Measurements from ENCODE around the gene CORO2A. TPM values are rescaled to one million over a fixed set of nuclear protein-coding genes. Genes with fewer than 3 reads are reported as not detected.

The CORO2A gene
- total RNA-seq, 2 donors from 2014 or later, result 56.5 to 70.4 TPM

DNA sequence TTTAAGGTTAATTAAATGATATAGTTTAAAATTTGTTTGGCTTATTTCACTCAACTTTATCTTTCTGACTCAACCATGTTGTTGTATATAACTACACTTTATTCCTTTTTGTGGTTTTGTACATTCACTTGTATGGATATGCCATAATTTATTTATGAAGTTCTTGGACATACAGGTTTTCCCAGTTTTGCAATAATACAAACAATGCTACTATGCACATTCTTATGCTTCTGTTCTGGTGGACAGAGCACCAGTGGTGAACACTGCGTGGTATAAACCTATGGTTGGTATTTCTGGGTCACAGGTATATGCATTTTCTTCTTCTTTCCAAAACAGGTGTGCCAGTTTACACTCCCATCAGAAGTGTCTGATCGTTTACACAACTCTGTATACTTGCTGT is 37.8 kb downstream of the CORO2A start:
- intact Hi-C loops (cut with DNase I, micrococcal nuclease), result no loop called here
- DNase-seq (no peak), ATAC-seq (no peak)

DNA sequence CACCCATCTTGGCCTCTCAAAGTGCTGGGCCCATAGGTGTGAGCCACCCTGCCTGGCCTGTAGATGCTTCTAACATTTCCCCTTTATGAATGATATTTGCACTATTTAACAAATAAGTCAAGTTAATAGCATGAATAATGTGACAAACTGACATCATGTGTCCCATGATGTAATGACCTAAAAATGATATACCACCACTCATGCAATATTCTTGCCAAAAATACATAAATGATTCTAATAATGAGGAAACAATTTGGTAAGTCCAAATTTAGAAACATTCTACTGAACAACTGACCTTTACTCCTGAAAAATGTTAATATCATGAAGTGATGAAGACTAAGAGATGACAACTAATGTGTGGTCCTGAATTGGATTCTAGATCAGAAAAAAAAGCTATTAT is 39.9 kb downstream of the CORO2A start:
- intact Hi-C loops (cut with DNase I, micrococcal nuclease), result no loop called here
- DNase-seq, result no peak
- ATAC-seq, result no peak

DNA sequence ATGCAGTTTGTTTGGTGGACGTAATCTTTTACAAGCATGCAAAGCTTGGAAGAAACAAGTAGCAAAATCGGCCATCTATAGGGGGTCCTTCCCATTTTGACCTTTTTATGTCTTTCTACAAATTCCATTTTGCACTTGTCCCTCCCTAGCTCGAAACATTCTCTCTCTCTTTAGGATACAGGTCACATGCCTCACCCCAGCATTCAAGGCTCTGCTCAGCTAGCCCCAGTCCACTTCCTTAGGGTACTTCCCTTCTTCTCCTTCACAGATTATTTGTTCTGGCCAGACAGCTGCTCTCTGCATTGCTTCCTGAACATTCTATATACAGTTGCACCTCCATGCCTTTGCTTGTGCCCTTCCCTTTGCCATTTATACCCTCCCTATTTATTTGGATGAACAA is 41.7 kb downstream of the CORO2A start:
- no peak for ATAC-seq
- intact Hi-C loops (cut with DNase I, micrococcal nuclease), result no loop called here
- no peak for DNase-seq

DNA sequence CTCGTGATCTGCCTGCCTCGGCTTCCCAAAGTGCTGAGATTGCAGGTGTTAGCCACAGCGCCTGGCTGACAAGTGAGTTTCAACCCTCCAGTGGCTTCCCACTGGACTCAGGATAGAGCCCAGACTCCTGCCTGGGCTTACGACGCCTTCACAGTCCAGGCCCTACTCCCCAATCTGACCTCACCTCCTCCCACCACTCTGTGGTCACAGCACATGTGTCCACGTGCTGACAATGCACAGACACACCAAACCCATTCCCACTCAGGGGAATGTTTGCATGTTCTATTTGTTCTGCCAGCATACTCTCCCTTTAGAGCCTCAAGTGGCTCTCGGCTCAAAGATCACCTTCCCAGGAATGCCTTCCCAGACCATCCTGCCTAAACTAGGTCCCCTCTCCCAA is 42.3 kb downstream of the CORO2A start:
- intact Hi-C loops (cut with DNase I, micrococcal nuclease), result no loop called here
- no peak for ATAC-seq
- DNase-seq, result no peak

DNA sequence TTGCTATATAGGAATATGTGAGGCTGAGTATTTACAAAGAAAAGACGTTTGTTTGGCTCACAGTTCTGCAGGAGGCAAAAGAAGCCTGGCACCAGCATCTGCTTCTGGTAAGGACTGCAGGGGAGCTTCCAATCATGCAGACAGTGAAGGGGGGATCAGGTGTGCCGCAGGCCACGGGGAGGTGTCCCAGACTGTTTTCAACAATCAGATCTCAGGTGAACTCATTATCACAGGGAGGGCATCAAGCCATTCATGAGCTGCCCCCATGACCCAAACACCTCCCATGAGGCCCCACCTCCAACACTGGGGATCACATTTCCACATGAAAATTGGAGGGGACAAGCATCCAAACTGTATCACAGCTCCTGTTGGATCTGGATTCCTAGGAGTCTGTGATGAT is 43.0 kb downstream of the CORO2A start:
- ATAC-seq (no peak), DNase-seq (no peak)
- intact Hi-C loops (cut with DNase I, micrococcal nuclease), result no loop called here

DNA sequence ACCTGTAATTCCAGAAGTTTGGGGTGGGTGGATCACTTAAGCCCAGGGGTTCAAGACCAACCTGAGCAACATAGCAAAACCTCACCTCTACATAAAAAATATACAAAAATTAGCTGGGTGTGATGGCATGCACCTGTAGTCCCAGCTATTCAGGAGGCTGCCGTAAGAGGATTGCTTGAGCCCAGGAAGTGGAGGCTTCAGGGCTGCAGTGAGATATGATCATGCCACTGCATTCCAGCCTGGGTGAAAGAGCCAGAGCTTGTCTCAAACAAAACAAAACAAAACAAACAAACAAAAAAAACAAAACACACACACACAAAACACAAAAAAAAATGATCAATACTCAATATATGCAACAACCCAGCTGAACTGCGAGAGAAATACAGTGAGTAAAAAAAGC is 44.0 kb downstream of the CORO2A start:
- DNase-seq (no peak), ATAC-seq (no peak)
- intact Hi-C loops (cut with DNase I, micrococcal nuclease), result no loop called here

DNA sequence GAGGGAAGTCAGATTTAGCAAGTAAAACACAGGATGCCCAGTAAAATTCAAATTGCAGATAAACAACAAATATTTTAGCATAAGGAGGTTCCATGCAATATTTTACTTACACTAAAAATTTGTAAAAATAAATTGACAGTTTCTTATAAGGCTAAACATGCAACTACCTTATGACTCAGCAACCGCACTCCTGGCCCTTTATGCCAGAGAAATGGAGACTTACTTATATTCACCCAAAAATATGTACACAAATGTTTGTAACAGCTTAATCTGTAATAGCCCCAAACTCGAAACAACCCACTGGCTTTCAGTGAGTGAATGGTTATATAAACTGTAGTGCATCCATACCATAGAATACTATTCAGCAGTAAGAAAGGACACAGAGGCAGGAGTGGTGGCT is 44.9 kb downstream of the CORO2A start:
- intact Hi-C loops (cut with DNase I, micrococcal nuclease), result no loop called here
- no peak for DNase-seq
- ATAC-seq, result no peak

DNA sequence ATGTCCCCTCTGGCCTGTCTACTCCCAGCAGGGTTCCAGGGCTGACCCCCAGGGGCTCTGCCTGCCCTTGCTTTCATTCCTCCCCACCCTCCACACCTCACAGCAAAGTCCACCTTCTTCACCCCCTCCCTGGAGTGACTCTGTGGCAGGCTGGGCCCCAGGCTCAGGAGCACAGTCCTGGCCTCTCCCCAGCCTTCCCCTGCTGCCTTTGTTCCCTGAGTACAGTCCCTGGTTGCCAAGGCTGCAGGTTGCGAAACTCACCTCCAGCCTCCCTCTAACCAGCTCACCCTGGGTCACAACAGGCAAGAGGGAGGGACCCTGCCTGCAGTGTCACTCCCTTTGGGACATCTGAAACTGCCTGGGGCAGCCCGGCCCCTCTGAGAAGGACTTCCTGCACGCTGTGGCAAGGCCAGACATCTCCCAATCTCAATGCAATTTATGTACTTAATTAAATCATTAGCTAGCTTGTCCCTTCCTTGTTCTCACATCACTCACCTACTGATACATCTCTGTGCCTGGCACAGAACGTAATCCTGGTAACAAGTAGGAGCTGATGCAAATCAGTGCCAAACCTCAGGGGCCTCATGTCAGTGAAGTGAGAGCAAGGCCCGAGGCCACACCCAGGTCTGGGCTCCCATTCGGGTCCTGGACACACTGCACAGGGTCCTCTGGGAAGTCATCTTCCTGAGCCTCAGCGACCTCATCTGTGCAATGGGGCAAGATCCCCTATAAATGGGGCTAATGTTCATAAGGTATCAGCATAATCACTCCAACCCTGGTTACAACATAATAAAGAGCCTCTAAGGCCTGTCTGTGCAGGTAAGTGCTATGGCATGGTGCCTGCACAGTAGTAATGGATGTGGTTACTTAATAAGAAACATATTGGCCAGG is 46.1 kb downstream of the CORO2A start:
- intact Hi-C loops (cut with DNase I, micrococcal nuclease), result no loop called here
- DNase-seq, result peak; percentile 79 to 94
- peak; percentile 66 for ATAC-seq

DNA sequence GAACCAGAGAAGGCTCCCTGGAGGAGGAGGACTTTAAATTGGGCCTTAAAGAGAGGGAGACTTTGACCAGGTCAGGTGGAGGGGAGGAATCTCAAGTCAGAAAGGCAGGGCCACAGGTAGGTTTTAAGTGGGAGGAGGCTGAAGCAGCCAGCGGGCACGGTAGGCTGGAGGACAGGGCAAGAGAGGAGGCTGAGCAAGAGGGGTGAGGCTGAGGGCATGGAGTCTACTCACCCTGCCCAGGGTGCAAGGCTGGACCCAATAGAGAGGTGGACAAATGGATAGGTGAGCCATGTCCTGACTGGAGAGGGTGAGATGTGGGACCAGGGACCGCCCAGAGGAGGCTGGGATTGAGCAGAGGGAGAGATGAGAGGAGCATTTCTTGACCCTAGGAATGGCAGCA is 47.8 kb downstream of the CORO2A start:
- intact Hi-C loops (cut with DNase I, micrococcal nuclease), result no loop called here
- DNase-seq (no peak), ATAC-seq (no peak)

DNA sequence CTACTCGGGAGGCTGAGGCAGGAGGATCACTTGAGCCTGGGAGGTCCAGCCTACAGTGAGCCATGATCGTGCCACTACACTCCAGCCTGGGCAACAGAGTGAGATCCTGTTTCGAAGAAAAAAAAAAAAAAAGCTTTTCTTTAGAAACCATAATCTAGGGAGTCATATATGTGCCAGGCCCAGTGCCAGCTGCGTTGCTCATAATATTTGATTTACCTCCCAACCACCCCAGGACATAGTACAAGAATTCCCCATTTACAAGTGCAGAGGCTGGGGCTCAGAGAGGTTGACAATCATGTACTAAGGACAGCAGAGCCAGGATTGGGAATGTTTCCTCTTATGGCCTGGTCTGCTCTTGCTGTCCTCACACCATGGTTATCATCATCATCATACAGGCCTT is 48.4 kb downstream of the CORO2A start:
- ATAC-seq (peak; percentile 33), DNase-seq (peak; percentile 76 to 82)
- intact Hi-C loops (cut with DNase I, micrococcal nuclease), result no loop called here

DNA sequence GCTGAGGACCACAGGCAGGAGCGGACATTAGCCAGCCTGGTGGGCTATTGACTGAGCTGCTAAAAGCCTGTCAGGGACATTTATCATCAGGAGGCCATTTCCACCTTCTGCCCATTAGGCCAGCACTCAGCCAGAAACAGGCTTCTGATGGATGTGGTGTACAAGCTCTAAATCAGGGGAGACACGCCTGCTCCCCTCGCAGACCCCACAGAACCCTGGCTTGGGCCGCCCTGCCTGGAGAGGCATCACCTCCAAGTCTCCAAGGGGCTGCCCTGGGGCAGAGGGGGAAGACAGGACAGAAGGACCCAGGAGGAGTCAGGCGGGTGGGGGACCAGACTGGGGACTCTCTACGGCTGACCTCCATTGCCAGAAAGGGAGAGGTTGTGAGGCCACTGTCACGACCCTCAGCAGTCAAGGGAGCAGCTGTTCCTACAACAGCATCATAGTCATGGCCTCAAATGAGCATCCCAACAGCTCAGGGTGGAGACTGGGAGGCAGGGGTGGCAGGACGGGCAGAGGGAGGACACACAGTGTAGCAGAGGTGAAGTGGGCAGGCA is 49.4 kb downstream of the CORO2A start:
- intact Hi-C loops (cut with DNase I, micrococcal nuclease), result no loop called here
- ATAC-seq, result no peak

DNA sequence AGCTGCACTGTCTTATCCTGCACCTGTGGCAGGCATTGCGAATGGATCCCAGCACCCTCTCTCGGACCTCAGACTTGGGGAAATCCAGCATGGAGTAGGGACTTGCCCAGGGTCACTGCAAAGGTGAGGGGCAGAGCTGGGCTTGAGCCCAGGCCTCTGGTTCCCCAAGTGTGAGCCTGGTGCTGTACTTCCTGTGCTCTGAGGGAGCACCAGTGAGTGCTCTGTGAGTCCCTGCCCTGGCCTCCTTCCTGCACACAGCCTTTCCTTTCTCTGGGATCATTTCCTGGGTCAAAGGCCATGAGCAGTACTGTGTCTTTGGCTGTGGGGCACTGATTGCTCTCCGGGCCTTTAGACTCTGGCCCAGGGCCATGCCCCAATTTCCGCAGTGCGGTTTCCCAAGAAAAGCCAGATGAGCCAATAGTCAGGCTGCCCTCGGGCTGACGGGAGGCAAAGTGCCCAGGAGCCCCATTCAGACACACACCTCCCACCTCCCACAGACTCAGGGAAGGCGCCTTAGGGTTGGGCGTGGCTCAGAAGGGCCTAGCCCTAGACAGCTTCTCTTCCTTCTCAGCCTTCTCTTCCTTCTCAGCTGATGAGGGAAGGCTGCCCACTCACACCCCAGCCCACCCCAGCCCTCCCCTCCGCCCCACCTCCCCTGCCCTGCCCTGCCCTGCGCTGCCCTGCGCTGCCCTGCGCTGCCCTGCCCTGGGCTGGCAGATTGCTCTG is 50.1 kb downstream of the CORO2A start:
- intact Hi-C loops (cut with DNase I, micrococcal nuclease), result no loop called here
- ATAC-seq (peak; percentile 78), DNase-seq (peak; percentile 88 to 94)

More for the DNA sequence above, 49.4 kb downstream of the CORO2A start:
- DNase-seq, result peak; percentile 31 to 41

DNA sequence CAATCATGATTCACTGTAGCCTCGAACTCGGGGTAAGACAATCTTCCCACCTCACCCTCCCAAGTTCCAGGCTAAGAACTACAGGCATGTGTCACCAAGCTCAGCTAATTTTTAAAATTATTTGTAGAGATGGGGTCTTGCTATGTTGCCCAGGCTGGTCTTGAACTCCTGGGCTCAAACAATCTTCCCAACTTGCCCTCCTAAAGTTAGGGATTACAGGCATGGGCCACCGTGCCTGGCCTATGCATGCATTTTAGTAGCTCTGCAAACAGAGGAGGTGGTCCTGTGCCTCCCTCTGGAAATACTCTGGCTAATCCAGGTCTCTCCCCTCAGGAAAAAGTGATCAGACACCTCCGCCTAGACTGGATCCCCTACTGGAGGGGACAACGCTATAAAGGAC is 51.9 kb downstream of the CORO2A start:
- ATAC-seq (no peak), DNase-seq (no peak)
- intact Hi-C loops (cut with DNase I, micrococcal nuclease), result no loop called here

DNA sequence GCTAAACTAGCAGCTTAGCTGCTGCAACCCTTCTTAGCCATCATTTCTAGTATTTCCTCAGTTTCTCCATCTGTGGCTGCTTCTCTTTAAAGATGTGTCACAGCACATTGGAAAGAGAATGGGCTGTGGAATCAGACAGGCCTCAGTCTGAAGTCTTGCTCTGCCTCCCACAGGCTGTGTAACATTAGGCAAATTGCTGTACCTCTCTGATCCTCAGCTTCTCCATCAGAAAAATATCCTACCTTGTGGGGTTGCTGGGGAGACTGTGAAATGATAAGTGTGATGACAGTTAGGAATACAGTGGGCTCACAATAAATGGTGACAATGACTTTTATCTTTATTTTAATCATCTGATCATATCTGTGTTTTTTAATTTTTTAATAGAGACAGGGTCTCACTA is 55.9 kb downstream of the CORO2A start:
- intact Hi-C loops (cut with DNase I, micrococcal nuclease), result no loop called here
- DNase-seq (no peak), ATAC-seq (no peak)

DNA sequence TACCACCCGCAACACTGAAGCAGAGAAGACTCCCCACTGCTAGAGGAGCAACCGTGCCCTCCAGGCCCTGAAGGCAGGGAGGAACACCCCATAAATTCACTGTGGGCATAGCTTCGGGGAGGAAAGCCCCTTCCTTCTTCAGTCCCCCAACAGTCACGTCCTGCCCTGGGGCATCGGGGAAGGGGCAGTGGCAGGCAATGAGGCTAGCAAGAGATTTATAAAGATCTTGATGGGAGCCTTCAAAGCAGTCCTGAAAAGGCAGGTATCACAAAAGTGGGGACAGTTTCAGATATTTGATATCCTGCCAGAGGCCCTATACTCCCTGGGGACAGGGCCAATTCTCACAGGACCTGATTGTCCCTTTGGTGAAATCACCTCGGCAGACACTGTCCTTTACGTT is 56.5 kb downstream of the CORO2A start:
- ATAC-seq (no peak), DNase-seq (no peak)
- intact Hi-C loops (cut with DNase I, micrococcal nuclease), result no loop called here

DNA sequence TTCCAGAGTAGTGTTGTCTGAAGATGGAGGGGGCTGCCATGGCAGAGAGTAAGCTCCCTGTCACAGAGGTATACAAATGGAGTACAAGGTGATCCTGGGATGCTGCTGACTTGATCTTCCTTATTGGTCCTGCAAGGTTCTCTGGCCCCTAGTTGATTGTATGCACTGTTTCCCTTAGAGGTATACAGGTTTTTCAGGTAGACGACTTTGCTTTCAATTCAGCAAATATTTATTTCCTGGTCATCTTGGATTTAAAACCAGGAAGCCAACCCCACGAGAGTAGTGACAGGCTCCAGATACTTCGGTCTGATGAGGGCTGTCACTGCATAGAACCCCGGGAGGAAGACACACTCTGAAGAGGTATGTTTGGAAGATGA is 56.9 kb downstream of the CORO2A start:
- intact Hi-C loops (cut with DNase I, micrococcal nuclease), result no loop called here
- DNase-seq (no peak), ATAC-seq (peak; percentile 56)

DNA sequence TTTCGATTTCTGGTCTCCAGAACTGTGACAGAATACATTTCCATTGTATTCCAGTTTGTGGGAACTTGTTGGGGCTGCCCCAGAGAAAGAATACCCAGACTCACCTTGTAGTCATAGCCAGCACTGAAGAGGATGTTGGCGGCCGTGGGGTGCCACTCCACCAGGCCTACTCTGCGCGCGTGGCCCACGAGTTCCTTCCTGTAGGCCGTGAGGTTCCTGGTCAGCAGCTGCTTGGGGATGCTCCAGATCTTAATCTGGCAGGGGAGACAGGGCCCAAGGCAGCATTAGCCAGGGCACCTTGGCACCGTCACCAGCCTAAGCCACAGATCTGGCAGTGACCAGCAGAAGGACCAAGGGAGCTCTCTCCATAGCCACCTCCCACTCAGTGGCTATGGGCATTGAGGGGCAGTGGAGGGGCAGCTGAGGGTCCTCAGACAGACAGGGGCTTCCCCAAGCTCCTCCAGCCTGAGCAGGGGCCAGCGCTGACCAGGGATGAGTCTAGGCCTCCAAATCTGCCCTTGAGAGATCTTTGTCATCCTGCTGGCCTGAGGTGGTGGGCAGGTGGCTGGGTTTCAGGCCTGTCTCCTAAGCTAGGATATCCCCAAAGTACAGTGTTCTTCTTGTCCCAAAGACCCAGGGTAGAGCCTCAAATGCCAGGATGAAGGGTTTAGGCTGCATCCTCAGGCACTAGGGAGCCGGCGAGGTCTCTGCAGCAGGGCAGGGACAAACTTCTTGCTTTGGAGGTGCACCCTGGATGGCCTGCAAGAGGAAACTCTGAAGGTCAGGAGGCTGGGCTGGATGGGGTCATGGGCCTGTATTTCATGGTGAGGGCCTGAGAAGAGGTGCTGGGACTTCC is 57.5 kb downstream of the CORO2A start:
- intact Hi-C loops (cut with DNase I, micrococcal nuclease), result no loop called here
- ATAC-seq (no peak), DNase-seq (no peak)

DNA sequence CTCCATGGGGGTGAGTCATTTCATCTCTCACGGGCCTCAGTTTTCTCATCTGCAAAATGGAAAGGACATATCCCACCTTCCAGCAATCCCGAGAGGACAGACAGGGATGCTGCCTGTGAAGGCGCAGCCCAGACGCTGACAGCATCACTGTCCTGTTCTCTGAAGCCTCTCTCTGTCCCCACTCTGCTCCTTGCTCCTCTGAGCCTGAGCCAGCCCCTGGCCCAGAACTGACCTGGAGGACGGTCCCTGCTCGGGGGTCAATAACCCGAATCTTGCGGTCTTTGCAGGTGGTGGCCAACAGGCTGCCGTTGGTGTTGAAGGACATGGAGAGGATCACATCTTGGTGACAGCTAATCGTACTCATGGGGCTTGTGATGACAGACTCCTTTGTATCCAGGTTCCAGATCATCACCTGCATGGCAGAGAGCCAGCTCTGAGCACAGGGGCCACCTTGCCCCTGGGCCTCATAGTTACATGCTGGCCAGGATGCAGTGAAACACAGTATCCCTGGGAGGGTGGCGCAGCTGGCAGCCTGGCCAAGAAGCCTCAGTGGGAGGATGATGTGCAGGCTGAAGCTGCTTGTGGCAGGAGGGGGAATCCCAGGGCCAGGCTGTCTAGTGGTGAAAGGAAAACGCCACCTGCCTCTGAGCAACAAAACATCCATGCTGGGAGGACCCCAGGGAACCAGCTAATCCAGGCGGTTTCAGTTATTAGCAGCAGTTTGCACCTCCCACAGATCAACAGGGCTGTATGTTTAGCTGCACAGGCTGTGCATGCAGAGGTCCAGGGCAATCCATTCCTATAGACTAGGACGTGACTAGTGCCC is 59.4 kb downstream of the CORO2A start:
- intact Hi-C loops (cut with DNase I, micrococcal nuclease), result no loop called here
- ATAC-seq, result no peak
- DNase-seq, result no peak

Measured in left colon (tissue), 2 donors.